VCaP (cell line): ENCODE results near the gene UGP2.
"Not testable (repeated sequence)": the region's sequence is repeated elsewhere in the genome, so short reads cannot be mapped to it uniquely, and the experiment has no call there.

Experiments
- H3K27ac ChIP-seq: fragments of 450-650 bp; 2 replicates; pipeline ENCODE4 v1.5.1; 2017
- CTCF ChIP-seq: fragments of 450-650 bp; conservative IDR thresholded peaks from 2 replicates; pipeline ENCODE4 v1.5.1; 2017; ENCODE audit warnings: mild to moderate bottlenecking, moderate library complexity

UGP2 gene

DNA sequence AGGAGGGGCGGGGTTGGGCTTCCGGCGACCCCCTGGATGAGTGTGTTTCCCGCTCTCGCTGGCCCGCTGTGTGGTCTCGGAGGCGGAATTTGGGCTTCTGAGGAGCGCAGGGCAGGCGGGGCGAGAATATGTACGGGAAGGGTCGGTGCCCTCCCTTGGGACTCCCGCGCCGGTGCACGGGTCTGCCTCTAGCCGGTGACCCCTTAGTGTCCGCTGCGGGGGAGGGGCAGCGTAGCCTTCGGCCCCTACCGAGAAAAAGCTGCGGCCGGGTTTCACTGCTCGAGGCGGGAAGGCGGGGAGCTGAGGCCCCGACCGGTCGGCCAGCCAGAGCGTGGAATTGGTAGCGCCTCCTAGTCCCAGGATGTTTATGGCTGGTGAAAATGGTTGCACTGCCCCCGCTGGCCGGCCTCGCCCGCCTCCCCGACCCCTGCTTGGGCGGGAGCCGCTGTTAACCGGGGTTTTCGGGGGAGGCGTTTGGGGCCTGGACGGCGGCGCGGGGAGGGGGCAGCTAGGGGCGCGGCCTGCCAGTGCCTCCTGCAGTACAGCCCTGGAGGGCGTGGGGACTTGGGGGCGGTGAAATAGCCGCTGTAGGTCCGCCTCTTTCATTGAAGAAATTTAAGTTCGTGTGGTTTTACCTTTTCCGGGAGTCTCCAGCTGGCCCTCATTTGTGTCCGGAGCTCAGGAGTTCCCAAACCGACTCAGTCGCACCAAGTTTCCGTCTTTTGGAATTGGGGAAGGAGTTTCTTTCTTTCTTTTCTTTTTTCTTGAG, at the start of gene UGP2:
Gene UGP2 (plus strand): TSS at position 643 of the 769 bp plus-strand sequence. CDS start 290 bp downstream, outside the sequence.
- peak within 1 kb of the TSS; percentile 80 for H3K27ac ChIP-seq
- TF ChIP-seq CTCF: peak; percentile 4; the same call in 1 of the 2 replicates

DNA sequence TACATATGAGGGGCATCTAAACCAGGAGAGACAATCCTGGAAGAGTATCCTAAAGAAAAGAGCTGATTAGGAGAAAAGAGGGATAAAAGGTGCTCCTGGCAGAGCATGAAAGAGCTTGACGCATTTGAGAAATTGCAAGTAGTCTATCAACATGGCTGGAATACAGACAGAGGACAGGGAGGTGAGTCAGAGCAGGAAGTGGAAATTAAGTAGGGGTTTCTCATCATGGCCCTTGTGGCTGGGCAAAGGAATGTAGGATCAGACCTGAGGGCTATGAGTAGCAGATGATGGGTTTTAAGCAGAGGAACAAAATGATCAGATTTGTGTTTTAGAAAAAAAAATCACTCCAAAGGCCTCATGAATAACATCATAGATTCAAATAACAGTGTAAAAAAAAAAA, 49.2 kb upstream of the UGP2 start:
- no peak overlapping the region for H3K27ac ChIP-seq

DNA sequence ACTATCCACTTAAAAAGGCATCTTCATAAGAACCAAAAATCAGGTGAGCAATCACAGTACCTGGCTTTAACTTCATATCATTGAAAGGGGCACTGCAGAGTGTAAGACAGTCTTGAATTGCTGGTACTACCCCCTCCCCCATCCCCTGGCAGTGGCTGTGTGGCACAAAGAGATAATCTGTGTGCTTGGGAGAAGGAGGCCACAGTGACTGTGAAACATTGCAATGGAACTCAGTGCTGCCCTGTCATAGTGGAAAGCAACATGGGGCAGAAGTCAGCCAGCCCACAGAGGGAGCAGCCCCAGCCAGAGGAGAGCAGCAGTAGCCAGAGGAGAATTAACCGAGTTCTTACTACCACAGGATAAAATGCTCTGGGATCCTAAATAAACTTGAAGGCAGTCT, 45.3 kb upstream of the UGP2 start:
- no peak for TF ChIP-seq CTCF
- no peak overlapping the region for H3K27ac ChIP-seq

More for the DNA sequence above, 49.2 kb upstream of the UGP2 start:
- TF ChIP-seq CTCF: no peak

GRCh38 chr2:63796796-63797195, 44.9 kb upstream of the UGP2 start:
- no peak for TF ChIP-seq CTCF
- no peak overlapping the region for H3K27ac ChIP-seq

DNA sequence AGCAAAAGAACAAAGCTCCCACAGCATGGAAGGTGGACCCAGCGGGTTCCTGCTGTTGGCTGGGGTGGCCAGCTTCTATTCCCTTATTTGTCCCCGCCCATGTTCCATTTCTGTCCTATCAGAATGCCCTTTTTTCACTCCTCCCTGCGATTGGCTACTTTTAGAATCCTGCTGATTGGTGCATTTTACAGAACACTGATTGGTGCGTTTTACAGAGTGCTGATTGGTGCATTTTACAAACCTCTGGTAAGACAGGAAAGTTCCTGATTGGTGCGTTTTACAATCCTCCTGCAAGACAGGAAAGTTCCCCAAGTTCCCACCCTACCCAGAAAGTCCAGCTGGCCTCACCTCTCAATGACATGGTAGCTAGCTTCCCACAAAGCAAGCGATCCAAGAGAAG, 40.2 kb upstream of the UGP2 start:
- no peak for TF ChIP-seq CTCF
- H3K27ac ChIP-seq: no peak overlapping the region

- H3K27ac ChIP-seq: no peak overlapping the region
Observed at GRCh38 chr2:63805412-63805811, 36.3 kb upstream of the UGP2 start.

GRCh38 chr2:63808036-63808435, 33.7 kb upstream of the UGP2 start:
- not testable (repeated sequence) for H3K27ac ChIP-seq

More at GRCh38 chr2:63805412-63805811, 36.3 kb upstream of the UGP2 start:
- TF ChIP-seq CTCF: no peak

- not testable (repeated sequence) for H3K27ac ChIP-seq
Observed at GRCh38 chr2:63808911-63809310, 32.8 kb upstream of the UGP2 start.
